HG03108 (cell line): ENCODE measurements around the gene KCNH2.

Experiments used
- ATAC-seq: cut with Tn5 transposase; IDR thresholded peaks from one replicate; pipeline ENCODE4 v1.9.1; 2021; ENCODE audit warnings: moderate library complexity; ENCODE audit not compliant: unreplicated experiment

The KCNH2 gene

GRCh38 chr7:150976529-150977381 is 1.4 kb downstream of the KCNH2 start:
- no peak for ATAC-seq

GRCh38 chr7:150975536-150976319 is 2.4 kb downstream of the KCNH2 start:
- no peak for ATAC-seq

- peak; percentile 33 for ATAC-seq
These were observed 3.4 kb downstream of the KCNH2 start for GRCh38 chr7:150974468-150975391.

- no peak for ATAC-seq
These were observed 4.3 kb downstream of the KCNH2 start for GRCh38 chr7:150973571-150974451.

GRCh38 chr7:150972741-150973140 is 5.4 kb downstream of the KCNH2 start:
- no peak for ATAC-seq

GRCh38 chr7:150972023-150972468 is 6.1 kb downstream of the KCNH2 start:
- no peak for ATAC-seq

- ATAC-seq = no peak
These were observed 6.7 kb downstream of the KCNH2 start for GRCh38 chr7:150971242-150972022.

GRCh38 chr7:150970424-150970823 is 7.7 kb downstream of the KCNH2 start:
- ATAC-seq = no peak

GRCh38 chr7:150969475-150969874 is 8.6 kb downstream of the KCNH2 start:
- ATAC-seq = no peak

GRCh38 chr7:150968734-150969372 is 9.3 kb downstream of the KCNH2 start:
- ATAC-seq = no peak

- ATAC-seq = no peak
These were observed 9.9 kb downstream of the KCNH2 start for GRCh38 chr7:150968056-150968733.

- ATAC-seq = no peak
These were observed 10.8 kb downstream of the KCNH2 start for GRCh38 chr7:150967349-150967748.

GRCh38 chr7:150966002-150966401 is 12.1 kb downstream of the KCNH2 start:
- no peak for ATAC-seq

- no peak for ATAC-seq
These were observed 12.8 kb downstream of the KCNH2 start for GRCh38 chr7:150965273-150965830.

GRCh38 chr7:150964593-150965111 is 13.5 kb downstream of the KCNH2 start:
- ATAC-seq = no peak

- ATAC-seq = no peak
These were observed 14.2 kb downstream of the KCNH2 start for GRCh38 chr7:150963707-150964559.
